ENCODE results near the gene POU2F3.

Gene POU2F3

GRCh38 chr11:120217526-120217925 lies 22.4 kb upstream of the POU2F3 start:
- Histone ChIP-seq H3K27ac (ENCODE audit: low read length) (no peak overlapping the region), H3K9ac (ENCODE audit: low read length) (no peak overlapping the region), H4K20me1 (ENCODE audit: insufficient read depth, low read length) (no peaks in the 10 kb centered on the region), H3K4me2 (ENCODE audit: low read length) (no peak overlapping the region), H3K36me3 (replicated peaks; ENCODE audit: low read depth, low read length) (no peaks in the 10 kb centered on the region), H2AFZ (ENCODE audit: low read depth, low read length) (no peak overlapping the region), H3K9me3 (ENCODE audit: insufficient read depth, low read length) (no peaks in the 10 kb centered on the region), H3K4me1 (ENCODE audit: low read length) (no peaks in the 10 kb centered on the region), H3K79me2 (ENCODE audit: low read length) (no peaks in the 10 kb centered on the region), H3K27me3 (ENCODE audit: low read depth, low read length) (no peaks in the 10 kb centered on the region), H3K4me3 (ENCODE audit: low read length) (no peak overlapping the region)
- no peak for TF ChIP-seq EZH2phosphoT487 (IDR thresholded peaks at IDR 0.05; ENCODE audit: low read depth)
- TF ChIP-seq, protein P1, sequence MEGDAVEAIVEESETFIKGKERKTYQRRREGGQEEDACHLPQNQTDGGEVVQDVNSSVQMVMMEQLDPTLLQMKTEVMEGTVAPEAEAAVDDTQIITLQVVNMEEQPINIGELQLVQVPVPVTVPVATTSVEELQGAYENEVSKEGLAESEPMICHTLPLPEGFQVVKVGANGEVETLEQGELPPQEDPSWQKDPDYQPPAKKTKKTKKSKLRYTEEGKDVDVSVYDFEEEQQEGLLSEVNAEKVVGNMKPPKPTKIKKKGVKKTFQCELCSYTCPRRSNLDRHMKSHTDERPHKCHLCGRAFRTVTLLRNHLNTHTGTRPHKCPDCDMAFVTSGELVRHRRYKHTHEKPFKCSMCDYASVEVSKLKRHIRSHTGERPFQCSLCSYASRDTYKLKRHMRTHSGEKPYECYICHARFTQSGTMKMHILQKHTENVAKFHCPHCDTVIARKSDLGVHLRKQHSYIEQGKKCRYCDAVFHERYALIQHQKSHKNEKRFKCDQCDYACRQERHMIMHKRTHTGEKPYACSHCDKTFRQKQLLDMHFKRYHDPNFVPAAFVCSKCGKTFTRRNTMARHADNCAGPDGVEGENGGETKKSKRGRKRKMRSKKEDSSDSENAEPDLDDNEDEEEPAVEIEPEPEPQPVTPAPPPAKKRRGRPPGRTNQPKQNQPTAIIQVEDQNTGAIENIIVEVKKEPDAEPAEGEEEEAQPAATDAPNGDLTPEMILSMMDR (IDR thresholded peaks at IDR 0.05; ENCODE audit: low read depth, low read length), result no peak

GRCh38 chr11:120217941-120218694 lies 21.8 kb upstream of the POU2F3 start:
- H3K79me2 ChIP-seq (ENCODE audit: low read length), result no peaks in the 10 kb centered on the region
- no peak for TF ChIP-seq EZH2phosphoT487 (IDR thresholded peaks at IDR 0.05; ENCODE audit: low read depth)
- TF ChIP-seq, protein P1 (IDR thresholded peaks at IDR 0.05; ENCODE audit: low read depth, low read length), result no peak
- H3K4me3 ChIP-seq (ENCODE audit: low read length), result no peak overlapping the region
- H3K4me2 ChIP-seq (ENCODE audit: low read length), result no peak overlapping the region
- no peak overlapping the region for H2AFZ ChIP-seq (ENCODE audit: low read depth, low read length)
- no peaks in the 10 kb centered on the region for H3K4me1 ChIP-seq (ENCODE audit: low read length)
- no peaks in the 10 kb centered on the region for H3K36me3 ChIP-seq (replicated peaks; ENCODE audit: low read depth, low read length)
- H3K27ac ChIP-seq (ENCODE audit: low read length), result no peak overlapping the region
- no peak overlapping the region for H3K9ac ChIP-seq (ENCODE audit: low read length)
- H4K20me1 ChIP-seq (ENCODE audit: insufficient read depth, low read length), result no peaks in the 10 kb centered on the region
- H3K27me3 ChIP-seq (ENCODE audit: low read depth, low read length), result no peaks in the 10 kb centered on the region
- H3K9me3 ChIP-seq (ENCODE audit: insufficient read depth, low read length), result no peaks in the 10 kb centered on the region

DNA sequence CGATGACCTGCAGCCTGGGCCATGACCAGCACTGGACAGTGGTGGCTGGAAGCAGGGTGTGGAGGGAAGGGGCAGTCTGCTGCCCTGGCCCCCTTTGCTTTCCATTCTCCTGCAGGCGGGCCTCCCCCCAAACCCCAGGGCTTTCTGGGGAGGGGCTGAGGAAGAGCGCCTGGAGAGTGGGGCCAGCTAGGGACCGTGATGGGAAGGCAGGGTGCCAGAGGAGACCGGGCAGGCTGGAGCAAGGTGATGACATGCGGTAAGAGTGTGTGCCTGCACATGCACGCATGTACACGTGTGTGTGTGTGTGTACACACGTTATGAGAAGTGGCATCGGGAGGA lies 21.3 kb upstream of the POU2F3 start:
- no peak for TF ChIP-seq EZH2phosphoT487 (IDR thresholded peaks at IDR 0.05; ENCODE audit: low read depth)
- TF ChIP-seq, protein P1 (IDR thresholded peaks at IDR 0.05; ENCODE audit: low read depth, low read length), result no peak
- H3K27ac ChIP-seq (ENCODE audit: low read length), result no peak overlapping the region

DNA sequence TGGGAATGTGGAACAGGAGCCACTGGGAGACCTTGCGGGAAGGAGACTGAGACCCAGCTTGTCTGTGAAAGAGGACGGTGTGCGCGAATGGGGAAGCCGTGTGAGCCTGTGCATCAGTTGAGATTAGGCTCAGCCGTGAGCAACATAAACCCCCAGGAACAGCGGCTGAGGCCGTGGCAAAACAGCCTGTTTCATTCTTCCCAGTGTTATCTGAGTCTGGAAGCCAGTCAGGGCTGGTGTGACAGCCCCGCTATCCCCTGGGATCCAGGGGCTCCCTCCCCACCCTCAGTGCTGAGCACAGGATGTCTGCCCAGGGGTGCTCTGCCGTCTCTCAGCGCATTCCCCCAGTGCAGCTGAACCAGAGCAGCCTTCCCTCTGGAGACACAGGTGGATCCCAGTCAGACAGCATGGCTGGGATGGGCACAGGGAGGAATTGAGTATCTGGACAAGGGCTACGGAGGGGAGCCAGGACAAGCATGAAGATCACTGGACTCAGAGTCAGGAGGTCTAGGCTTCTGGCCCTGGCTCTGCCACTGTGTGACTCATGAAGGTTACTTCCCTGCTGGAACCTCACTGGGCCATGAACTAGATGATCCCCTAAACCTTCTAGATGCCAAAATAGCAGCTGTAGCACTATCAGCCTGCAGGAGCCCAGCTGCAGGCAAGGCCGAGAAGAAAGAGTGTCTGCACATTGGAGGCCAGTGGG lies 20.6 kb upstream of the POU2F3 start:
- Histone ChIP-seq H4K20me1 (ENCODE audit: insufficient read depth, low read length) (no peaks in the 10 kb centered on the region), H3K27me3 (ENCODE audit: low read depth, low read length) (no peaks in the 10 kb centered on the region), H3K4me1 (ENCODE audit: low read length) (no peaks in the 10 kb centered on the region), H3K79me2 (ENCODE audit: low read length) (no peaks in the 10 kb centered on the region), H3K4me3 (ENCODE audit: low read length) (no peak overlapping the region), H3K9me3 (ENCODE audit: insufficient read depth, low read length) (no peaks in the 10 kb centered on the region), H2AFZ (ENCODE audit: low read depth, low read length) (no peak overlapping the region), H3K4me2 (ENCODE audit: low read length) (no peak overlapping the region), H3K36me3 (replicated peaks; ENCODE audit: low read depth, low read length) (no peaks in the 10 kb centered on the region), H3K27ac (ENCODE audit: low read length) (no peak overlapping the region), H3K9ac (ENCODE audit: low read length) (no peak overlapping the region)
- TF ChIP-seq, protein P1 (IDR thresholded peaks at IDR 0.05; ENCODE audit: low read depth, low read length), result no peak
- TF ChIP-seq EZH2phosphoT487 (IDR thresholded peaks at IDR 0.05; ENCODE audit: low read depth), result no peak

More for the DNA sequence above, 21.3 kb upstream of the POU2F3 start:
- H3K9ac ChIP-seq (ENCODE audit: low read length), result no peak overlapping the region
- no peaks in the 10 kb centered on the region for H3K36me3 ChIP-seq (replicated peaks; ENCODE audit: low read depth, low read length)
- H3K79me2 ChIP-seq (ENCODE audit: low read length), result no peaks in the 10 kb centered on the region
- H3K4me3 ChIP-seq (ENCODE audit: low read length), result no peak overlapping the region
- no peaks in the 10 kb centered on the region for H3K4me1 ChIP-seq (ENCODE audit: low read length)
- H3K4me2 ChIP-seq (ENCODE audit: low read length), result no peak overlapping the region
- no peaks in the 10 kb centered on the region for H3K9me3 ChIP-seq (ENCODE audit: insufficient read depth, low read length)
- no peaks in the 10 kb centered on the region for H3K27me3 ChIP-seq (ENCODE audit: low read depth, low read length)
- no peaks in the 10 kb centered on the region for H4K20me1 ChIP-seq (ENCODE audit: insufficient read depth, low read length)
- no peak overlapping the region for H2AFZ ChIP-seq (ENCODE audit: low read depth, low read length)
